ENCODE results near the gene GTPBP6. TPM values are rescaled to one million over a fixed set of nuclear protein-coding genes. Genes with fewer than 3 reads are reported as not detected.

The GTPBP6 gene
- total RNA-seq, 1 donor from 2014 or later, result 47.2 TPM

- Mint-ChIP-seq H3K36me3 (ENCODE audit: low read depth, unreplicated experiment) (peaks cover 26% of the 10 kb centered on the region), H3K4me3 (ENCODE audit: unreplicated experiment) (no peak overlapping the region), H3K4me1 (ENCODE audit: unreplicated experiment) (peaks cover 4% of the 10 kb centered on the region), H3K27ac (ENCODE audit: unreplicated experiment) (no peak overlapping the region), H3K27me3 (ENCODE audit: unreplicated experiment) (peaks cover 13% of the 10 kb centered on the region), H3K9me3 (ENCODE audit: unreplicated experiment) (peaks cover 4% of the 10 kb centered on the region)
- DNase-seq (ENCODE audit: low spot score), result no peak
- TF ChIP-seq, protein P1, sequence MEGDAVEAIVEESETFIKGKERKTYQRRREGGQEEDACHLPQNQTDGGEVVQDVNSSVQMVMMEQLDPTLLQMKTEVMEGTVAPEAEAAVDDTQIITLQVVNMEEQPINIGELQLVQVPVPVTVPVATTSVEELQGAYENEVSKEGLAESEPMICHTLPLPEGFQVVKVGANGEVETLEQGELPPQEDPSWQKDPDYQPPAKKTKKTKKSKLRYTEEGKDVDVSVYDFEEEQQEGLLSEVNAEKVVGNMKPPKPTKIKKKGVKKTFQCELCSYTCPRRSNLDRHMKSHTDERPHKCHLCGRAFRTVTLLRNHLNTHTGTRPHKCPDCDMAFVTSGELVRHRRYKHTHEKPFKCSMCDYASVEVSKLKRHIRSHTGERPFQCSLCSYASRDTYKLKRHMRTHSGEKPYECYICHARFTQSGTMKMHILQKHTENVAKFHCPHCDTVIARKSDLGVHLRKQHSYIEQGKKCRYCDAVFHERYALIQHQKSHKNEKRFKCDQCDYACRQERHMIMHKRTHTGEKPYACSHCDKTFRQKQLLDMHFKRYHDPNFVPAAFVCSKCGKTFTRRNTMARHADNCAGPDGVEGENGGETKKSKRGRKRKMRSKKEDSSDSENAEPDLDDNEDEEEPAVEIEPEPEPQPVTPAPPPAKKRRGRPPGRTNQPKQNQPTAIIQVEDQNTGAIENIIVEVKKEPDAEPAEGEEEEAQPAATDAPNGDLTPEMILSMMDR (IDR thresholded peaks at IDR 0.05; ENCODE audit: unreplicated experiment), result no peak
Measured at GRCh38 chrX:345020-345925, 26.7 kb upstream of the GTPBP6 start.

DNA sequence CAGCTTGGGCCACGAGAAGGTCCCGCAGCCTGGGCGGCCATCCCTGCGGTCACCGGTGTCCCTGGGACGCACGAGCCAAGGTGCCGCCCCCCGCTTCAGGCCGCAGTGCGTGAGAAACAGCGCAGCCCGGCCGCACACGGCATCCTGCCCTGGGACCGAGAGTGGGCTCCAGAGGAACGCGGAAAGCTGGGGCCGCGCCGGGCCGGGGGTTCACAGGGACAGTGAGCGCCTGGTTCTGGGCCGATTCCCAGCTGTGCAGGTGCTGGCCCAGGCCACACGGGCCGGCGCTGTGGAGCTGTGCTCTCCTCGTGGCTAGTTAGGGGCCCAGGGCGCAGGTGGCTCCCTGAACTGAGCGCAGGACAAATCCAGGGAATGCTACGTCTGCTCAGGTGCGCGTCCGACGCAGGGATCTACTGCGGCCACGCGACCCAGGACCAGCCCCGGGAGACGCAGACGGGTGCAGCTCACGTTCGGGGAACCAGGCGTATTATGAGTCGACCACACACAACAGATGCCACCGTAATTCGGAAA, 25.8 kb upstream of the GTPBP6 start:
- H3K36me3 Mint-ChIP-seq (ENCODE audit: low read depth, unreplicated experiment), result peaks cover 21% of the 10 kb centered on the region
- H3K9me3 Mint-ChIP-seq (ENCODE audit: unreplicated experiment), result peaks cover 4% of the 10 kb centered on the region
- DNase-seq (ENCODE audit: low spot score), result no peak
- H3K27ac Mint-ChIP-seq (ENCODE audit: unreplicated experiment), result no peak overlapping the region
- TF ChIP-seq, protein P1 (IDR thresholded peaks at IDR 0.05; ENCODE audit: unreplicated experiment), result no peak
- H3K4me1 Mint-ChIP-seq (ENCODE audit: unreplicated experiment), result peaks cover 4% of the 10 kb centered on the region
- H3K4me3 Mint-ChIP-seq (ENCODE audit: unreplicated experiment), result no peak overlapping the region
- H3K27me3 Mint-ChIP-seq (ENCODE audit: unreplicated experiment), result peaks cover 11% of the 10 kb centered on the region

GRCh38 chrX:341541-342101, 23.0 kb upstream of the GTPBP6 start:
- Mint-ChIP-seq H3K27ac (ENCODE audit: unreplicated experiment) (peak overlapping the region; percentile 36), H3K4me3 (ENCODE audit: unreplicated experiment) (peak overlapping the region; percentile 82), H3K27me3 (ENCODE audit: unreplicated experiment) (peaks cover 17% of the 10 kb centered on the region), H3K36me3 (ENCODE audit: low read depth, unreplicated experiment) (peaks cover 21% of the 10 kb centered on the region), H3K4me1 (ENCODE audit: unreplicated experiment) (peaks cover 1% of the 10 kb centered on the region), H3K9me3 (ENCODE audit: unreplicated experiment) (peaks cover 4% of the 10 kb centered on the region)
- no peak for DNase-seq (ENCODE audit: low spot score)
- TF ChIP-seq, protein P1 (IDR thresholded peaks at IDR 0.05; ENCODE audit: unreplicated experiment), result no peak

DNA sequence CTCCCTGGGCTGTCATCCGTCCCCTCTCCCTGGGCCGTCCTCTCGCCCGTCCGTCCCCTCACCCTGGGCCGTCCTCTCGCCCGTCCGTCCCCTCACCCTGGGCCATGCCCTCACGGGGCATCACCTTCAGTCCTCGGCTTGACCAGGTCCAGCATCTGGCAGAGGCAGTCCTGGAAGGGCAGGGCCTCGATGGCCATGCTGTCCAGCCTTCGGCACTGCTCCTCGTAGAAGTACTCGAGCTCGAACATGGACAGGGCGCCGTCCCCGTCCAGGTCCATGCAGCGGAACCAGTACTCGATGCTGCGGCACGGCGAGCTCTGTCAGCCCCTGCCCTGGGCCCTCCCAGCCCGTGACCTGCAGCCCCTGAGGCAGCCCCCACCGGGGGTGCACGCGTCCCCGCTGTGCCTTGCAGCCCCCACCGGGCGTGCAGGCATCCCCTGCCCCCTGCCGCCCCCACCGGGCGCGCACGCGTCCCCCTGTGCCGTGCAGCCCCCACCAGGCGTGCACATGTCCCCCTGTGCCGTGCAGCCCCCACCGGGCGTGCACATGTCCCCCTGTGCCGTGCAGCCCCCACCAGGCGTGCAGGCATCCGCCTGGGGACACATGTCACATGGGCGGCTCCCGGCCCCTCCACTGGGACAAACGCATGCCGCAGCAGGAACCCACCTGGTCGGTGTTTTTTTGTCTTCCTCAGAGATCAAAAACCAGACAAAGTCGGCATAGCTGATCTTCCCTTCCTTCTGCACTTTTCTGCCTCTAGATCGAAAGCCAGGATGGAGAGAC, 22.2 kb upstream of the GTPBP6 start:
- peaks cover 27% of the 10 kb centered on the region for H3K36me3 Mint-ChIP-seq (ENCODE audit: low read depth, unreplicated experiment)
- no peak for DNase-seq (ENCODE audit: low spot score)
- no peak overlapping the region for H3K27ac Mint-ChIP-seq (ENCODE audit: unreplicated experiment)
- H3K27me3 Mint-ChIP-seq (ENCODE audit: unreplicated experiment), result peaks cover 22% of the 10 kb centered on the region
- H3K4me3 Mint-ChIP-seq (ENCODE audit: unreplicated experiment), result no peak overlapping the region
- peaks cover 4% of the 10 kb centered on the region for H3K9me3 Mint-ChIP-seq (ENCODE audit: unreplicated experiment)
- TF ChIP-seq, protein P1 (IDR thresholded peaks at IDR 0.05; ENCODE audit: unreplicated experiment), result no peak
- H3K4me1 Mint-ChIP-seq (ENCODE audit: unreplicated experiment), result peaks cover 7% of the 10 kb centered on the region
